GM19463 (cell line): ENCODE data around the gene SAFB.
"Not testable (repeated sequence)": the region's sequence is repeated elsewhere in the genome, so short reads cannot be mapped to it uniquely, and the experiment has no call there.

Source experiments
- ATAC-seq: cut with Tn5 transposase; IDR thresholded peaks from one replicate; pipeline ENCODE4 v1.9.1; 2021; ENCODE audit warnings: mild to moderate bottlenecking, moderate library complexity; ENCODE audit not compliant: unreplicated experiment

SAFB gene

DNA sequence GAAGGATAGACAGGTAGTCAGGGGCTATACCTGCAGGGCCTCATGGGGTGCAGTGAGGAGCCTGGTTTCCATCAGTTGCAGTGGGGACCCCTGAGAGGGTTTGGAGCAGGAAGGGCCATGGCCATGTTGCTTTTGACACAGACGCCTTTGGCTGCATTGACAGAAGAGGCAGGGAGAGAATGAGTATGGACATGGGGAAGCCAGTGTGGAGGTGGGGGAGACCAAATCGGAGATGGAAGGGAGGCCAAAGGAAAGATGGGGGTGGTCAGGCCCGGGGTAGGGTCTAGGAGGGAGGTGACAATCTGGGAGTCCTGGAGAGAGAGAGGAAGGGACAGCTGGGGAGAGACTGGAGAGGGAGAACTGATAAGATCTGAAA lies 59.2 kb downstream of the SAFB start:
- ATAC-seq = no peak

DNA sequence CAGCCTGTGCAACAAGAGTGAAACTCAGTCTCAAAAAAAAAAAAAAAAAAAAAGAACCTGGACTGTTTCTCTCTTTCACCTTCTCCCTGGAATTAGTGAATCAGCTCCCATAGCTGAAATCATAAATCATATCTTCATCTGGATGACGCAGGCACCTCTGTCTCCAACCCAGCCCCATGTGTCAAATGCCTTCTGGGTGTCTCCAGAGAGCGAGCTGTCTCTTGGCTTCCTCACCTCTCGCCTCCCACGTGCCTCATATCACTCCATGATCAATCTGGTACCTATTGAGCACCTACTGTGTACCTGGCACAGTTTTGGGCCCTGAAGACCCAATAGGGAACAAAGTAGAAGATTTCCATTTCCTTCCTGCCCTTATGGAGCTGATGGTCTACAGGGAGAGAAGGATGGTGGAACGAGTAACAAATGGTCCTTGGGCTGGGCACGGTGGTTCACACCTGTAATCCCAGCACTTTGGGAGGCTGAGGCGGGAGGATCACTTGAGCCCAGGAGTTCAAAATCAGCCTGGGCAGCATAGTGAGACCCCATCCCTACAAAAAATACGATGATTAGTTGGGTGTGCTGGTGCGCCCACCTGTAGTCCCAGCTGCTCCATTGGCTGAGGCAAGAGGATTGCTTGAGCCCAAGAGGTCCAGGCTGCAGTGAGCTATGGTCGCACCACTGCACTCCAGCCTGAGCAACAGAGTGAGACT lies 60.4 kb downstream of the SAFB start:
- ATAC-seq = no peak

DNA sequence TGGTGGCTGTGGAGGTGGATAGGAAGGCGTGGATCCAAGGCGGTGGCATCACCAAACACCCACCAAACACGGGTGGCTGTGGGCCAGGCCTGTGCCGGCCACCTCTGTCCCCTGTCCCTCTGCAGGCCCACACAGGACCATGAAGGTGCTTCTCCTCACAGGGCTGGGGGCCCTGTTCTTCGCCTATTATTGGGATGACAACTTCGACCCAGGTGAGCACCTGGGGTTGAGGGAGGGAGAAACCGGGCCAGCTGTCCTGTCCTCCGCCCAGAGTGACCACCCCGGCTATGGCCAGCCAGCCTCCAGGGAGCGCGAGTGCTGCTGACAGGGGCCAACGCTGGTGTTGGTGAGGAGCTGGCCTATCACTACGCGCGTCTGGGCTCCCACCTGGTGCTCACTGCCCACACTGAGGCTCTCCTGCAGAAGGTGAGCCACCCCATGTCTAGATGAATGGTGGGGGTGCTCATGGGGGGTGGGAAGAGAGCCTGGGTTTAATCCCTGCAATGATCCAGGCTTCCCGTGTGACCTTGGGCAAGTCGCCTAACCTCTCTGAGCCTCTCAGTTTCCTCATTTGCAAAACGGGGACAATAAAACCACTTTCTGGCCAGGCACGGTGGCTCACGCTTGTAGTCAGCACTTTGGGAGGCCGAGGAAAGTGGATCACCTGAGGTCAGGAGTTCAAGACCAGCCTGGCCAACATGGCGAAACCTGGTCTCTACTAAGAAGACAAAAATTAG lies 62.0 kb downstream of the SAFB start:
- no peak for ATAC-seq

DNA sequence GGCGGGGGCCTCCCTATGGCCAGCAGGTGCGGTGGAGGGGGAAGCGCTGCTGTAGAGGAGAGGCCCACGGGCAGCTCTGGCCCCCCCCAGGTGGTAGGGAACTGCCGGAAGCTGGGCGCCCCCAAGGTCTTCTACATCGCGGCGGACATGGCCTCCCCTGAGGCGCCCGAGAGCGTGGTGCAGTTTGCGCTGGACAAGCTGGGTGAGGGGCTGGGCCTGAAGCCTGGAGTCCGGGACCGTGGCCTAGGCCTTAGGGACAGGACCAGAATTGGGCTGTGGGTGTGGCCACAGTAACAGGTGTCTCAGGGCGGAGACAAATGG lies 63.4 kb downstream of the SAFB start:
- no peak for ATAC-seq

DNA sequence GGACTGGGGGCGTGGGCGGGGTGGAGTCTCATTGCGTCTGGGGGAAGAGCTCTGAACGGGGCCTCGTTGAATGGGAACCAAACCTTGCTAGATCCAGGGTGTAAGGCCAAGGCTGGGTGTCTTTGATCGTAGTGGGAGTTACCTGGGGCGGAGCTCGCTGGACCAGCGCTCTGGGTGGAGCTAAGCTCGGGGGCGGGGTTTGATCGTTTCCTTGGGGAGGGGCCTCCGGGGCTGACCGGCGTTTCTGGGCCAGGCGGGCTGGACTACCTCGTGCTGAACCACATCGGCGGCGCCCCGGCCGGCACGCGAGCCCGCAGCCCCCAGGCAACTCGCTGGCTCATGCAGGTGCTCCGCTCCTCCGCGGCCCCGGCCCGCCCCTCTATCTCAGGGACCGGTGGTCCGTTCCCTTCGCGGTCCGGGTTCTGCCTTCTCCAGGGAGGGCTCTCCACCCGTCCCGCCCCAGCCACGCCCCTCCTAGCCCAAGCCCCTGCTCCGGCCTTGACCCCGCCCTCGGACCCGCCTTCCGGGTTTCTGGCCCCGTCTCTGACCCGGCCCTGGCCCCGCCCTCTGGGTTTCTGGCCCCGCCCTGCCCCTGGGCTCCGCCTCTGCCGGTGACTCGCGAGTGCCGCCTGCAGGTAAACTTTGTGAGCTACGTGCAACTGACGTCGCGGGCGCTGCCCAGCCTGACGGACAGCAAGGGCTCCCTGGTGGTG lies 63.9 kb downstream of the SAFB start:
- peak; percentile 65 for ATAC-seq

DNA sequence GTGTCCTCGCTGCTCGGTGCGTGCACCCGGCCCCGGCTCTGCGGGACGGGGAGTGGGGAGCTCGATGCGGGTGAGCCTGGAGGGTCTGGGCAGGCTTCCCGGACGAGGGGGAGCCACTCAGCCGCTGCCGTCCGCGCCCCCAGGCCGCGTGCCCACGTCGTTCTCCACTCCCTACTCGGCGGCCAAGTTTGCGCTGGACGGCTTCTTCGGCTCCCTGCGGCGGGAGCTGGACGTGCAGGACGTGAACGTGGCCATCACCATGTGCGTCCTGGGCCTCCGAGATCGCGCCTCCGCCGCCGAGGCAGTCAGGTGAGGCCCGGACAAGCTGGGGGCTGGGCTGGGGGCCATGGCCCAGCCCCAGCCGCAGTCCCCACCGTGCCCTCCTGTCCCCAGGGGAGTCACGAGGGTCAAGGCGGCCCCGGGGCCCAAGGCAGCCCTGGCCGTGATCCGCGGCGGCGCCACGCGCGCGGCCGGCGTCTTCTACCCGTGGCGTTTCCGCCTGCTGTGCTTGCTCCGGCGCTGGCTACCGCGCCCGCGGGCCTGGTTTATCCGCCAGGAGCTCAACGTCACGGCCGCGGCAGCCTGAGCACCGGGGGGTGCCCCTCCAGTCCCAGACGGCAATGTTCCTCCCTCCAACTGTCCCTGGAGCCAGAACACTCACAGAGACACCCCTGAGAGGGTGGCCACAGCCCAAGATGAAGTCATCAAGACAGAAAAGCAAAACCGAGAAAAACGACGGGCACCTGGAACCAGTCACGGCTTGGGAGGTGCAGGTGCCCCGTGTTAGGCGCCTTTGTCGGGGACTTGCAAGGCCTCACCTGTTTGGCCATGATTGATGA lies 64.7 kb downstream of the SAFB start:
- no peak for ATAC-seq

DNA sequence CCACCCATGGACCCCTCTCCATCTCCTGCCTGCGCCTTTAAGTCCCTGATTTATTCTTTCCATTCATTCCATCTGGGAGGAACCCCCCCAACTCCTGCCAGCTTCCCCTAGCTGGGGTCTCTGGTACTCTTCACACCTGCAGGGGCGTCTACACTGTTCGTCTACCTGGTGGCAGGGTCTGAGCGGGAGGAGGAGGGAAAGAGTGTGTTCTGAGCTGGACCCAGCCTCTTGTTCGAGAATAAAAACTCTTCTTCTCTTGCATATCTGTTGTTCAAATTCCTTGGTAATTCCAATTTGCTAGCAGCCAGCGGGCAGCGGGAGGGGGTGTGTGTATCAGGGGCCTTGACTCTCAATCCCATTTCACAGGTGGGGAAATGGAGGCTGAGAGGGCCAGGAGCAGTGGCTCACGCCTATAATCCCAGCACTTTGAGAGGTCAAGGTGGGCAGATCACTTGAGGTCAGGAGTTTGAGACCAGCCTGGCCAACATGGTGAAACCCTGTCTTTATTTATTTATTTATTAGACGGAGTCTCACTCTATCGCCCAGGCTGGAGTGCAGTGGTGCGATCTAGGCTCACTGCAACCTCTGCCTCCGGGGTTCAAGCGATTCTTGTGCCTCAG lies 65.5 kb downstream of the SAFB start:
- ATAC-seq = not testable (repeated sequence)

DNA sequence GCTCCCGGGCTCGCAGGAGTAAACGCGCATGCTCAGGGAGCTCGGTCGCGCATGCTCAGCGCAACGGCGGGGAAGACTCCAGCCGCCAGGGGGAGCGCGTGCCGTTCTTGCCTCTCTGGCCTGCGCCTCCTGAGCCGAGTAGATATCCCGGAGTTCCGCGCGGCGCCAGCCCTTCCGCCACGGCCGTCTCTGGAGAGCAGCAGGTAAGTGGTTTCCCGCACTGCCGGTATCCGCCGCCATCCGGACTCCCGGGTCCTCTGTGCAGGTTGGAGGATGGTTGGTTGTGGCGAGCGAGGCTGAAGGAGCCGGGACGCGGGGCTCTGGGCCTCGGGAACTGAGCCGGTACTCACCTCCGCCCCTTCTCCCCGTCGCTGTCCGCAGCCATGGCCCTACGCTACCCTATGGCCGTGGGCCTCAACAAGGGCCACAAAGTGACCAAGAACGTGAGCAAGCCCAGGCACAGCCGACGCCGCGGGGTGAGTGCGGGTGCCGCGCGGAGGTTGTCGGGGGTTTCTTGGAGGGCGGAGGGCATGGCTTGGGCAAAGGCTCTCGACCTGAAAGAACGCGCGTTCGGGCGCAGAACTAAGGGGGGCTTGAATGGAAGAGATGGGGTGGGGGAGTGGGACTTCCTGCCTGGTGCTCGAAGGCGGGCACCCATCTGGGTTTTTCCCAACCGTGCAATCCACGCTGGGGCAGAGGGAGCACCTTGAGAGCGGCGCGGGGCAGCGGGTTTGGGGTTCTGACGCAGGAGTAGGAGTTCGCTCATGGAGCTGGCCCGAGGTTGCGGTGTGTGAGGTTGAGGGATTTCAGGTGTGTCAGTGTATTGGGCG lies 67.5 kb downstream of the SAFB start, which contains the start of gene RPL36:
TSS of gene RPL36 (plus strand) at position 171 of the 830 bp plus-strand sequence. CDS start at position 384, 213 bp downstream.
- peak; percentile 36 for ATAC-seq

DNA sequence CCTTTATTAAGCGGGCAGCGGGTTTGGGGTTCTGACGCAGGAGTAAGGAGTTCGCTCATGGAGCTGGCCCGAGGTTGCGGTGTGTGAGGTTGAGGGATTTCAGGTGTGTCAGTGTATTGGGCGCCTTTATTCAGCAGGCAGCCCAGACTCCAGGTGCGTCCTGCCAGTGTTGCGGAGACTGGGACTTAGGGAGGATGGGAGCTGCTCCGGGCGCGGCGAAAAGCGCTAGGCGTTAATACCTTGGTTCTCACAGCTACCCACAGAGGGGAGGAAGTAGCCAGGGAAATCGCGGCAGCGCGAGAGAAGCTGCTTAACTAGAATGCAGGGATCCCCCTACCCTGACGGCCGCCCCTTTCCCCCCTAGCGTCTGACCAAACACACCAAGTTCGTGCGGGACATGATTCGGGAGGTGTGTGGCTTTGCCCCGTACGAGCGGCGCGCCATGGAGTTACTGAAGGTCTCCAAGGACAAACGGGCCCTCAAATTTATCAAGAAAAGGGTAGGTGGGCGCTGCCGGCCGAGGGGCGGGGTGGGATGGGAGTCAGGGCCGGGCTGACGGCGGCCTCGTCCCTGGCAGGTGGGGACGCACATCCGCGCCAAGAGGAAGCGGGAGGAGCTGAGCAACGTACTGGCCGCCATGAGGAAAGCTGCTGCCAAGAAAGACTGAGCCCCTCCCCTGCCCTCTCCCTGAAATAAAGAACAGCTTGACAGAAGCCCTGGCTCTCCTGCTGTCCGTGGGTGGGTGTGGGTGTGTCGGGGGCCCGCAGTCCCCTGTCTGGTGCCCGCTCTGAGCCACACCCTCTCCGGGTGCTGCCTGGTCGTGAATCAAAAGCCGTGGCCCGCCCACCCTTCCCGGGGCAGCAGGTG lies 68.3 kb downstream of the SAFB start:
- ATAC-seq = no peak

DNA sequence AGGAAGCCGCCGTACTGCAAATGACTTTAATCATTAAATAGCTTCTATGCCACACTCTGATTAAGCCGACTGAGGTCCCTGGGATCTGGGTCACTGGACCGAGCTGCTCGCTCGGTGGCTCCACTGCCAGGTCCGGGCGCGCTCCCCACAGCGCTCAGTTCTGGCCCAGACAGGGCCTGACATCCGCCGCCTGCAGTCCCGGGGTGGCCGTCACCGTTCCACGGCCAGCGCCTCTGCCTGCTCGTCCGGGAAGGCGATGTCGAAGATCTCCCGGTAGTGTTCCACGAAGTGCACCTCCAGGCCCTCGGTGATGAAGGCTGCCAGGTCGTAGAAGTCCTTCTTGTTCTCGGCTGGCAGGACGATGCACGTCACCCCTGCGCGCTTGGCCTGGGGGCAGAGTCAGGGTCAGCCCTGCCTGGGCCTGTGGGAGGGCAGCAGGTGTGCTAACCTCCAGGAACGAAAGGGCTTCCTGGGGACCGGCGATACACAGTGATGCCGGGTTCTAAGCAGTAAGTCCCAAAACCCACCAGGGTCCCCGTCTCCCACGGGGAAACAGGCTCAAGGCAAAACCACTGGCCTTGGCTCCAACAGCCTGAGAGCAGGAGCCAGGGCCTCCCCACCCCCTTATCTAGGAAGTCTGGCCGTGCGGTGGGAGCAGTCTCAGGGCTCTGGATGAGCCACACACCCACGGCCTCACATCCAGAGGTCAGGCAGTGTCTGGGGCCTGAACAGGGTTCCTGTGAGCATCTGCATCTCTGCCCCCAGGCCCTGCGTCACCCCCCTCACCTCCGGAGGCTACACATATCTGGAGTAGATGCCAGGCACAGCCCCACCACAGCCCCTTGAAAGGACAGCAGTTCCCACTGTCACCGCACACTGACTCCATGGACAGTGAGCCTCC lies 69.2 kb downstream of the SAFB start:
- no peak for ATAC-seq

DNA sequence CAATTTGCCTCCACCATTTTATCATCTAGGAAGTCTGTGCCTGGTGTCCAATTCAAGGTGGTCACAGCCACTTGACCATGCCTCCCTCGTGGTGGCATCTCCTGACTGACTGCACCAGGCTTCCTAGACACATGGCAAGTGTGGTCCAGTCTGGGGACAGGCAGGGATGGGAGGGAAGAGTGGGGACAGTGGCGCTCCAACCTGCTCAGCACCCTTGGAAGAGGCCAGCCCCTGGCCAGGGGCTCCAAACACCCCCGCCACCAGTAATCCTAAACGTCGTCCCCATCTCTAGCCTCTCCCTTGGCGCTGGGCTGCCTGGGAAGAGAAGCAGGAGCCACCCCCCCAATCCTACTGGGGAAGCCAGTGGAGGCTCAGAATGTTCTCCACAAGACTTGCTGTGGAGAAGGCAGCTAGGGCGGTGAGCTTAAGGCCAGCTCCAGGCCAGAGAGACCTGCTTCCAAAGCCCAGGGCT lies 69.9 kb downstream of the SAFB start:
- no peak for ATAC-seq

DNA sequence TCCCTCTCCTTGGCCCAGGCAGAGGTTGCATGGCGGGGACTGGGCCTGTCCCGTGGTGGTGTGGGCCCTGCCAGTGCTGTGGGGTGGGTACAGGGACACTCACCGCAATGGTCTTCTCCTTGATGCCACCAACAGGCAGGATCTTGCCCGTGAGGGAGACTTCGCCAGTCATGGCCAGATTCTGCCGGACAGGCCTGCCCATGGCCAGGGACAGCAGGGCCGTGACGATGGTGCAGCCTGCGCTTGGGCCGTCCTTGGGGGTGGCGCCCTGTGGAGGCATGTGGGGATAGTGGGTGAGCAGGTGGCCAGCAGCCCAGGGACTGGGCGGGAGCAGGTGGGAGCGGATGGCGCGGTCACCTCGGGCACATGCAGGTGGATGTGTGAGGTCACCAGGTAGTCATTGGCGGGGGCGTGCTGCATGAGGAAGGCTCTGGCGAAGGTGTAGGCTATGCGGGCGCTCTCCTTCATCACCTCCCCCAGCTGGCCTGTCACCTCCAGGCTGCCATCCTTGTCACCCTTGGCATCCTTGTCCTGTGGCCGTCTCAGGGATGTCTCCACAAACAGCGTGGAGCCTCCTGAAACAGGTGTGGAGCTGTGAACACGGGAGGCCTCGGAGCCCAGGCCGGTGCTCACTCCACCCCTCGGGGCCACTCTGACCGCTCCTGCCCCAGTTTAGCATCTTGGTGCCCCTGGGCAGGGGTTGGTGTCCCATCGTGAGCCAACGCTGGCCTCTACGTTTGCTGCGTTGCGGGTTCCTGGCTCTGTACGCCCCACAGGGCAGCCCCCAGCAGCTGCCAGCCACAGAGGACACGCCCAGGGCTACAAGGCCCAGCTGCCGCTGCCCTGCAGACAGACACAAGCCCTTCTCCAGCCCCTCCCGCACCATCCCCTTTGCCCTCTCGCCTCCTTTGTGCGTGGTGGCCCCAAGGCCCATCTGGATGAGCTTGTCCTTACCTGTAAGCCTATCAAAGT lies 70.6 kb downstream of the SAFB start:
- no peak for ATAC-seq

DNA sequence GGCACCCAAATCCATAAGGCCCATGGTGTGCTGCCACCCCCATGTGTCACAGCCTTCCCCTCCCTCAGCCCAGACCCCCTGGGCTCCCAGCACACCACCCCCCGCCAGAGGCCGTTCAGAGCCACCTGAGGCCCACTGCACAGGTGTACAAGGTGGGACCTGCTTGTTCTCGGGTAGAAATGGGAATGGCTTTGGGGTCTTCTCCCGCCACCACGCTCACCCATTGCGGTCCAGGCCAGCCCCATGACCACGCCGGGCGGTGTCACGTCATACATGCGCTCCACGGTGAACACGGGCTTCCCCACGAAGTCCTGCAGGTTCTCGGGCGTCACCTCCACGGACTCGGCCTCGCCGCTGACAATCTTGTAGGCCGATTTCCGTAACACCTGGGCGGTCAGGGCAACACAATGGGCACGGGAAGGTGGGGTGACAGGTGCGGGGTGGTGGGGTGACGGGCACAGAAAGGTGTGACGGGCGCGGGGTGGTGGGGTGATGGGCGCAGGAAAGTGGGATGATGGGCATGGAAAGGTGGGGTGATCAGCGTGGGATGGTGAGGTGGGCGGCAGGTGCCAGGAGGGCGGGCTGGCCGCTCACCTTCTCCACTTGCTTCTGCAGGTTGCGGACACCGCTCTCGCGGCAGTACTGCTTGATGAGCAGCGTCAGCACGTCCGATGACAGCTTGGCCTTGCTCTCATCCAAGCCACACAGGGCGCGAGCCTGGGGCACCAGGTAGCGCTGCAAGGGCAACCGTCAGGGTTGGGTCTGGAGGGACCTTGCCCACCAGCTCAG lies 71.5 kb downstream of the SAFB start:
- ATAC-seq = no peak

DNA sequence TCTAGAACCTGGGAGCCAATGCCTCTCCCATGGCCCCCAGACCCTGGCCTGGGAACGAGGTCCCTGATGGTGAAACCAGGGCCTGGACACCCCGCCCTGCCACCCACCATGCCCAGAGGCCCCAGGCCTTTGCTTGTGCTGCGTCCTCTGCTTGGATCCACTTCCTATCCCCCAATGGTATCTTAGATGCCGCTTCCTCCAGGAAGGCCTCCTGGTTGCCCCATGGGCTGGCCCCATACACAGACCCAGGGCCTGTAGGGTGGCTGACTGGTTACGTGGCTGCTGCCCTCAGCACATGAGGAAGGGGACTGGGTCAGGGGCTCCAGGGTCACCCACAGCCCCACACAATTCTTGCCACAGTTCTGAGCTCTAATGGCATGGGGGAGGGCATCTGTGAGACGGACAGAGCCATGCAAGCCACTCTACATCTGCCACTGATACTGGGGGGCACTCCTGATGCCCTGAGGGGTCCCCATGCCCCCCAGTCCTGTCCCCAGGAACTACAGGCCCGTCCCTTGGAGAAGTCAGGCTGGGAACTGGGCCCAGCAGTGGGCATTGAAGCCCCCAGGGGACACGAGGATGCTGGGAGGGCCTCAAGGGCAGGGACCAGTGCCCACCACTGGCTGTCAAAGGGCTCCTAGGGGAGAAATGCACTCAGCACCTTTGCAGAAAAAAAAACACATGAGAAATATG lies 72.2 kb downstream of the SAFB start:
- no peak for ATAC-seq

DNA sequence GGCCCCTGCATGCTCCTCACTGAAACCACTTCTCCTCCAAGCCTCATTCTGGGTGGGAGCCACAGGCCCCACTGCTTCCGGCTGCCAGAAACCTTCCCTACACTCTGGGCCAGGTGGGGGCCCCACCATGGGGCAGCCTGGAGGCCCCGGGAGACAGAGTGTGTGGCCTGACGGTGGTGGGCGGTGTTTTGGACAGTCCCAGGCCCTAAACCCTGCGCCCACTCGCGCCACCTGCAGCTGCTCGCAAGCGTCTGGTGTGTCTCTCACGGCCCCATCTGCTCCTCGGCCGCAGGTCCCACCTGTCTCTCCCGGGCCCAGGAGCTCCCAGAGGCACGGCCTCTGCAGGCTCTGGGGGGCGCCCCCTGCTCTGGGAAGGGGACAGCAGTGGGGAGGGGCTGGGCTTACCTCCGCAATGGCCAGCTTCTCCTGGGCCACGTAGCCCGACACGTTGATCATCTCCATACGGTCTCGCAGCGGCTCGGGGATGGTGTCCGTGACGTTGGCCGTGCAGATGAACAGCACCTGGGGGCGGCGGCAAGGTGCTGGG lies 72.8 kb downstream of the SAFB start:
- ATAC-seq = no peak
